SU-DHL-6 (cell line): ENCODE results near the gene CDH13.

Experiments
- EZH2phosphoT487 ChIP-seq: fragments of 200-600 bp; sonication (generic), shearing (Covaris generic); conservative IDR thresholded peaks from 2 replicates; pipeline ENCODE4 v1.6.1; 2018; ENCODE audit warnings: mild to moderate bottlenecking, antibody characterized with exemption, low read length, moderate library complexity, mixed read lengths
- TF ChIP-seq, protein P1 (sequence below): fragments of 200-600 bp; sonication (generic); IDR thresholded peaks from one replicate; pipeline ENCODE4 v1.5.1; 2017; ENCODE audit warnings: antibody characterized with exemption, mild to moderate bottlenecking, low read length, moderate library complexity; ENCODE audit not compliant: insufficient read depth, poor library complexity, severe bottlenecking

DNA sequence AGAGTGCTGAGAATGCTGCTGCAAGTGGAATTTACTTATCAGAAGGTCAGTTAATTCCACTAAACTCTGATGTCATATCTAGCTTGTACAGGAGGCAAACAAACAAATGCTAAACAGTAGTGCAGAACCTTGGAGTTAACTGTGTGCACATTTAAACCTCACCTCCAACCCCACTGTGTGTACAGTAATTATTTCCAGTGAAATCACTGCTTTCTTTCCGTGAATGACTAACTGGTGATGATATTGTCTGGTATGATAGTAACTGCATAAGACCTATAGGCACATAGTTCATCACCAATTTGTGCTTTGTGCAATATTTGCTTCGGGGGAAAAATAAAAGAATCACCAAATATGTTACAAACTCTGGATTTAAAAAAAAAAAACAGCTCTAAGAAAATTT is 688.5 kb downstream of the CDH13 start:
- TF ChIP-seq, protein P1, sequence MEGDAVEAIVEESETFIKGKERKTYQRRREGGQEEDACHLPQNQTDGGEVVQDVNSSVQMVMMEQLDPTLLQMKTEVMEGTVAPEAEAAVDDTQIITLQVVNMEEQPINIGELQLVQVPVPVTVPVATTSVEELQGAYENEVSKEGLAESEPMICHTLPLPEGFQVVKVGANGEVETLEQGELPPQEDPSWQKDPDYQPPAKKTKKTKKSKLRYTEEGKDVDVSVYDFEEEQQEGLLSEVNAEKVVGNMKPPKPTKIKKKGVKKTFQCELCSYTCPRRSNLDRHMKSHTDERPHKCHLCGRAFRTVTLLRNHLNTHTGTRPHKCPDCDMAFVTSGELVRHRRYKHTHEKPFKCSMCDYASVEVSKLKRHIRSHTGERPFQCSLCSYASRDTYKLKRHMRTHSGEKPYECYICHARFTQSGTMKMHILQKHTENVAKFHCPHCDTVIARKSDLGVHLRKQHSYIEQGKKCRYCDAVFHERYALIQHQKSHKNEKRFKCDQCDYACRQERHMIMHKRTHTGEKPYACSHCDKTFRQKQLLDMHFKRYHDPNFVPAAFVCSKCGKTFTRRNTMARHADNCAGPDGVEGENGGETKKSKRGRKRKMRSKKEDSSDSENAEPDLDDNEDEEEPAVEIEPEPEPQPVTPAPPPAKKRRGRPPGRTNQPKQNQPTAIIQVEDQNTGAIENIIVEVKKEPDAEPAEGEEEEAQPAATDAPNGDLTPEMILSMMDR, result no peak
- TF ChIP-seq EZH2phosphoT487, result no peak
